AG08395 (cell line): ENCODE results near the gene FAM20A.
A peak's percentile ranks its signal among the peaks of the same experiment; 100 is the strongest.
"Not testable (repeated sequence)": the region's sequence is repeated elsewhere in the genome, so short reads cannot be mapped to it uniquely, and the experiment has no call there.

Source experiments
- DNase-seq: peaks from one replicate; pipeline ENCODE4 v3.0.0; 2012; ENCODE audit warnings: mixed read lengths, low spot score

FAM20A gene

GRCh38 chr17:68519051-68519450 lies 82.1 kb downstream of the FAM20A start:
- not testable (repeated sequence) for DNase-seq

GRCh38 chr17:68518063-68518815 lies 82.9 kb downstream of the FAM20A start:
- DNase-seq, result no peak

DNA sequence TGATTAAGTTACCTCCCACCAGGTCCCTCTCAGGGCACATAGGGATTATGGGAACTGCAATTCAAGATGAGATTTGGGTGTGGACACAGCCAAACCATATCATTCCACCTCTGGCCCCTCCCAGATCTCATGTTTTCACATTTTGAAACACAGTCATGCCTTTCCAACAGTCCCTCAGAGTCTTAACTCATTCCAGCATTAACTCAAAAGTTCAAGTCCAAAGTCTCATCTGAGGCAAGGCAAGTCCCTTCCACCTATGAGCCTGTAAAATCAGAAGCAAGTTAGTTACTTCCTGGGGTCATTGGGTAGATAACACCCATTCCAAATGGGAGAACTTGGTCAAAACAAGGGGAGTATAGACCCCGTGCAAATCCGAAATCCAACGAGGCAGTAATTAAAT lies 83.6 kb downstream of the FAM20A start:
- DNase-seq, result not testable (repeated sequence)

DNA sequence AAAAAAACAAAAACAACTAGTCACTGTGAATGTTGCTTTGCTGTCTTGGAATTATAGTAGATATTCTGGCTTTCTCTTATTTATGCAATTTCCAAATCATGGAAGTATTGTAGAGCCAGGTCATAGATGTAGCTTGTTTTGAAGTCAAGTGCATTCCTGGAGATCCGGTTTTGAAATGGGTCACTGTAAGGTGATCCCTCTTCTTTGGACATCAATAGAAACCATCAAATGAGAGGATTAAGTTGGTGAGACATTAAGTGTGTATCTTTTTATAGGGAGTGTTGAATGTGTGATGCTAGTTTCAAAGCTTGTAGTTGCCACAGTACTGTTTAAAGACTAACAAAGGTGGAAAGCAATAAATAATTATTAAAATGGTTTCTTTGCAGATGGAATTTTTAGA lies 84.4 kb downstream of the FAM20A start:
- DNase-seq, result no peak

GRCh38 chr17:68514831-68515635 lies 86.1 kb downstream of the FAM20A start:
- DNase-seq, result no peak

GRCh38 chr17:68513932-68514331 lies 87.2 kb downstream of the FAM20A start:
- DNase-seq, result no peak

DNA sequence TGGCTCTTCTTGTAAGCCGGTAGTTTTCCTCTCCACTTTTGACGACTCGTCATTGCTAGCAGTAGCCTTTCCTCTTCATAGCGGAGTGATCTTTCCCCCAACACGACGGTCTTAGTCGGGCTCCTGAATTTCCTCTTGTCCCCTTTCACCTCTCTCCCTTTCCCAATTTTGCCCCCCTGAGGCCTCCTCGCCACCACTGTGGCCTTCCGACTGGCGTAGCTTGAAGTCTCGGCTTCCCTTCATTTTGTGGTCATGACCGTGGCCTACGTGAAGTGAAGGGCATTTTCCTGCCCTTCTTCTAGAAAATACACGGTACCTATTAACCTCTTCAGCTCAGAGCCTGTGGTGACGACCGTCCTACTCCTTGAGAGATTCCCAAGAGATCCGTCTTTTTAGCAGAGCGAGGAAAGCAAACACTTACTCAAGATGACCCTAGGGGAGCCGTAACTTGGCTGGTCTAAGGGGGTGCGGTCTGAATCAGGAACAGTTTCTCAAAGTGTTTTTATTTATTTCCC lies 88.2 kb downstream of the FAM20A start:
- DNase-seq, result peak; percentile 36

DNA sequence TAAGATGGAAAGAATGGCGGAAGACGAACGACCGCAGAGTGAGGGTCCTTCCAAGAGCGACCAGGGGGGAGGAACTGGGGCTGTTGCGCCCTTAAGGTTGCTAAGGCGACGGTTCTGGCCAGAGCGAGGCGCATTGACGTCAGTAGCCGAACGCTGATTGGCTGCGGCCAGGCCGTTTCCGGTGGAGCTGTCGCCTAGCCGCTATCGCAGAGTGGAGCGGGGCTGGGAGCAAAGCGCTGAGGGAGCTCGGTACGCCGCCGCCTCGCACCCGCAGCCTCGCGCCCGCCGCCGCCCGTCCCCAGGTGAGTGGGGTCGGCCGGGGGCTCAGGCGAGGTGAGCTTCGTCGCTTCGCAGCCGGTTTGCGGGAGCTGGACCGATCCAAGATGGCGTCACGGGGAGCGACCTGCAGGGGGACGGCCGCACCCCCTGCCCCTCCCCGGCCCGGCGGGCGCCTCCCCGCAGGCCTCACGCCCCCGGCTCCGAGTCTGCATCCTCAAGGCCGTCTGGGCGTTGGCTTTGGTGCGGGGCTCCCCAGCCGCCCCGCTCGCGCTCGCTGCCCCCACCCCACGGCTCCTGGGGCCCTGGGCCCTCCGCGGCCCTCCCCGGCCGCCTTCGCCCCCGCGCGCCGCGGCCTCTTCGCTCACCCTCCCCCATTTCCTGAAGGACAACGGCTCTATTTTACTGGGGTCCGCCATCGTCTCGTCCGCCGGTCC lies 88.8 kb downstream of the FAM20A start, which contains the start of gene PRKAR1A:
Gene PRKAR1A (plus strand): TSS at position 184 of the 713 bp plus-strand sequence. CDS start 2,970 bp downstream, outside the sequence.
- peak; percentile 97 for DNase-seq

GRCh38 chr17:68511671-68512246 lies 89.4 kb downstream of the FAM20A start:
- DNase-seq, result peak; percentile 61

- DNase-seq, result no peak
Observed at GRCh38 chr17:68511254-68511670, 89.9 kb downstream of the FAM20A start.

DNA sequence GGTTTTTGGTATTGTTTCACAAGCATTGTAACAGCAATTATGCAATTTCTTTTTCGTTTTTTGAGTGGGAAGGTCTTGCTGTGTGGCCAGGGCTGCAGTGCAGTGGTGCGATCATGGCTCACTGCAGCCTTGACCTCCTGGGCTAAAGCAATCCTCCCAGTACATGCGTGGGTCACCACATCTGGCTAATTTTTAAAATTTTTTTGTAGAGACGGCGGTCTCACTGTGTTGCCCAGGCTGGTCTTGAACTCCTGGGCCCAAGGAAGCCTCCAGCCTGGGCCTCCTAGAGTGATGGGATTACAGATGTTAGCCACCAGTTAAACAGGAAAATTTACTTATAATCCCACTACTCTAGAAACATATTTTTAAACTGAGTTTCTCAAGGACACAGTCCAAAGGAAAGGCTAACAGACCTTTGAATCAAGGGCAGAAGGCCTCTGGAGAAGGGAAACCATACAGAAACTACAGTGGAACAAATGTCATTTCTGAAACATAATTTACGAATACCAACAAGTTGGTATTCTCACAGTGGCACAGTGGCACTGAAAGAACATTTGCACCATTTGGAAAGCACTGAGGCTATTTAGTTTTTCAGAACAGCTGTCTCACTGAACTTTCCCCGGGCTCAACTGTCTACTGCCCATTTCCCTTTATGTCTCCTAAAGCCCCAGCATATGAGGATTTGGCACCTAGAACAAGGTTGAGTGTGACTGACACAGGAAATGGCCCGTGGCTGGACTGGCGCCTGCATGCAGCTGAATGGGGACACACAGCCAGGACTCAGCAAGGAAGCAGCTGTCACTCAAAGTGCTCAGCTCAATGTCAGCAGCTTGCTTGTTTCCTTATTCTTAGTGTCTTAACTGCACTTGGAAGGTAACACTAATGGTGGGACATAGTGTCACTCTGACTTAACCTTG lies 91.8 kb downstream of the FAM20A start:
- DNase-seq, result no peak

DNA sequence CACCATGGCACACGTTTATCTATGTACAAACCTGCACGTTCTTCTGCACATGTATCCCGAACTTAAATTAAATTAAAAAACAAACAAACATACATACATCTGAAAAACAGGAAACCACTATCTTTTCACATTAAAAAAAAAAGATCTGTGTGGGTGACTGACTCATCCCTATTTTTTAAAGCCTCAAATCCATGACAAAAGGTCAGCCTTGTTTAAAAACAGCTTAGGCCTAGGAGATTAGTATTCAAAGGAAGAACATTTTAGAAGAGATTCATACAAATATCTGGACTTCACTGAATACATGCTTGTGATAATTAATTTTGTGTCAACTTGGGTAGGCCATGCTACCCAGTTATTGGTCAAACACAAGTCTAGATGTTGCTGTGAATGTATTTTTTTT lies 93.6 kb downstream of the FAM20A start:
- no peak for DNase-seq

- no peak for DNase-seq
Observed at GRCh38 chr17:68505951-68506350, 95.2 kb downstream of the FAM20A start.

- no peak for DNase-seq
Observed at GRCh38 chr17:68501074-68501473, 100.1 kb downstream of the FAM20A start.

- DNase-seq, result no peak
Observed at GRCh38 chr17:68499587-68499986, 101.6 kb downstream of the FAM20A start.

GRCh38 chr17:68498479-68499326 lies 102.5 kb downstream of the FAM20A start:
- DNase-seq, result no peak

DNA sequence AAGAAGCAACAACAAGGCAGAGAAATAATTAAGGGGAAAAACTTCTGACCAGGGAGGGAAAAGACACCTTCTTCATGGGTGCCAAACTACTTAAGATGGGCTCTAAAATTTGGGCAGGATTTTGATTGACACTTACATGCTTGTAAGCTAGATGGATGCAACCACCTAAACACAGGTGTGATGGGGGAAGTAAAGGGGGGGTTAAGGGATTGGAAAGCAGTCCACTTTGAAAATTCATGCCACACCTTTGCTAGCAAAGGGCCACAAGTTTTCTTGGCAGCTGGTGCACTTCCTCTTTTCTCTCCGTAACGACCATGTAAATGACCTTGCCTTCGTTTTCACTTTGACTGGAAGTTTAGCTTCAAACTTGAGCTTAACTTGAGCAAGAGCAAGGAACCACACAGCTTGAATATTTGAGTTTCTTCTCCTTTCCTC lies 103.3 kb downstream of the FAM20A start:
- no peak for DNase-seq

GRCh38 chr17:68495081-68495480 lies 106.1 kb downstream of the FAM20A start:
- DNase-seq, result no peak

- DNase-seq, result not testable (repeated sequence)
Observed at GRCh38 chr17:68492394-68493054, 108.6 kb downstream of the FAM20A start.
